Activated naive CD4-positive, alpha-beta T cell treated with anti-CD3 and anti-CD28 coated beads, Interleukin-2, amount 50 U/mL, for 72 hours (primary cell): ENCODE data around the gene FRMD1. TPM values are rescaled to one million over a fixed set of nuclear protein-coding genes. Genes with fewer than 3 reads are reported as not detected.

Source experiments
- ATAC-seq, 2 donors: fragments of 150-1000 bp; cut with Tn5 transposase; 2 replicates each; pipeline ENCODE4 v1.10.0; 2021; ENCODE audit warnings: mild to moderate bottlenecking in 2 of 2, moderate library complexity in 2 of 2
- DNase-seq, 2 donors: peaks; one replicate each; pipeline ENCODE4 v3.0.0; 2021 to 2022; ENCODE audit warnings: low spot score in 2 of 2
- H3K27ac Mint-ChIP-seq, 2 donors: one replicate each; pipeline ENCODE4 v1.8.0; 2022; ENCODE audit warnings: mild to moderate bottlenecking in 2 of 2, mixed read lengths in 2 of 2
- H3K36me3 Mint-ChIP-seq, 2 donors: one replicate each; pipeline ENCODE4 v1.8.0; 2022; ENCODE audit warnings: mixed read lengths in 2 of 2
- H3K9me3 Mint-ChIP-seq, 2 donors: one replicate each; pipeline ENCODE4 v1.8.0; 2022; ENCODE audit warnings: mixed read lengths in 2 of 2
- total RNA-seq, 2 donors: library from RNA; stranded (reverse); gene quantifications; one replicate each; pipeline ENCODE4 v1.2.3, GENCODE V29; 2022

The FRMD1 gene
- total RNA-seq, 2 donors from 2014 or later = not detected

- ATAC-seq (no peak), DNase-seq (no peak)
- Mint-ChIP-seq H3K27ac (no peak overlapping the region), H3K9me3 (peaks cover 6% of the 10 kb centered on the region in 2 donors), H3K36me3 (peaks cover 0 to 7% of the 10 kb centered on the region in 2 donors)
Measured at GRCh38 chr6:168020242-168020641, 58.8 kb downstream of the FRMD1 start.

GRCh38 chr6:168018664-168019063 lies 60.3 kb downstream of the FRMD1 start:
- Mint-ChIP-seq H3K36me3 (peaks cover 0 to 7% of the 10 kb centered on the region in 2 donors), H3K9me3 (peaks cover 6 to 9% of the 10 kb centered on the region in 2 donors), H3K27ac (no peak overlapping the region)
- DNase-seq = no peak
- no peak for ATAC-seq

GRCh38 chr6:168017629-168018028 lies 61.4 kb downstream of the FRMD1 start:
- Mint-ChIP-seq H3K9me3 (peaks cover 6 to 10% of the 10 kb centered on the region in 2 donors), H3K36me3 (peaks cover 0 to 11% of the 10 kb centered on the region in 2 donors), H3K27ac (no peak overlapping the region)
- no peak for DNase-seq
- ATAC-seq = no peak

GRCh38 chr6:168016721-168017525 lies 62.1 kb downstream of the FRMD1 start:
- H3K36me3 Mint-ChIP-seq = peaks cover 5 to 19% of the 10 kb centered on the region in 2 donors
- DNase-seq (no peak), ATAC-seq (no peak)
- H3K9me3 Mint-ChIP-seq = peaks cover 9 to 13% of the 10 kb centered on the region in 2 donors
- no peak overlapping the region for H3K27ac Mint-ChIP-seq

GRCh38 chr6:168016176-168016620 lies 62.8 kb downstream of the FRMD1 start:
- Mint-ChIP-seq H3K27ac (no peak overlapping the region), H3K36me3 (peaks cover 13 to 26% of the 10 kb centered on the region in 2 donors), H3K9me3 (peaks cover 15 to 20% of the 10 kb centered on the region in 2 donors)
- no peak for ATAC-seq
- DNase-seq = no peak

- no peak for ATAC-seq
- DNase-seq = no peak
Measured at GRCh38 chr6:168015482-168016175, 63.4 kb downstream of the FRMD1 start.

GRCh38 chr6:168015009-168015408 lies 64.0 kb downstream of the FRMD1 start:
- H3K9me3 Mint-ChIP-seq = peaks cover 26 to 32% of the 10 kb centered on the region in 2 donors
- peaks cover 20 to 30% of the 10 kb centered on the region in 2 donors for H3K36me3 Mint-ChIP-seq
- H3K27ac Mint-ChIP-seq = no peak overlapping the region
- ATAC-seq (no peak), DNase-seq (no peak)

More at GRCh38 chr6:168015482-168016175, 63.4 kb downstream of the FRMD1 start:
- H3K27ac Mint-ChIP-seq = no peak overlapping the region
- peaks cover 18 to 30% of the 10 kb centered on the region in 2 donors for H3K36me3 Mint-ChIP-seq
- peaks cover 21 to 26% of the 10 kb centered on the region in 2 donors for H3K9me3 Mint-ChIP-seq

- Mint-ChIP-seq H3K27ac (no peak overlapping the region), H3K9me3 (peaks cover 25 to 36% of the 10 kb centered on the region in 2 donors), H3K36me3 (peaks cover 20 to 29% of the 10 kb centered on the region in 2 donors)
- DNase-seq = no peak
- ATAC-seq = no peak
Measured at GRCh38 chr6:168014428-168014827, 64.6 kb downstream of the FRMD1 start.

- peaks cover 20 to 23% of the 10 kb centered on the region in 2 donors for H3K36me3 Mint-ChIP-seq
- peaks cover 19 to 31% of the 10 kb centered on the region in 2 donors for H3K9me3 Mint-ChIP-seq
- no peak overlapping the region for H3K27ac Mint-ChIP-seq
- DNase-seq (no peak), ATAC-seq (no peak)
Measured at GRCh38 chr6:168013250-168013915, 65.6 kb downstream of the FRMD1 start.

GRCh38 chr6:168012431-168013249 lies 66.4 kb downstream of the FRMD1 start:
- ATAC-seq = no peak
- no peak for DNase-seq
- H3K9me3 Mint-ChIP-seq = peaks cover 19 to 31% of the 10 kb centered on the region in 2 donors
- peaks cover 20 to 23% of the 10 kb centered on the region in 2 donors for H3K36me3 Mint-ChIP-seq
- no peak overlapping the region for H3K27ac Mint-ChIP-seq

GRCh38 chr6:168011291-168011690 lies 67.7 kb downstream of the FRMD1 start:
- DNase-seq = no peak
- H3K36me3 Mint-ChIP-seq = peaks cover 20 to 23% of the 10 kb centered on the region in 2 donors
- H3K27ac Mint-ChIP-seq = no peak overlapping the region

GRCh38 chr6:168009331-168009730 lies 69.7 kb downstream of the FRMD1 start:
- Mint-ChIP-seq H3K36me3 (peaks cover 20 to 23% of the 10 kb centered on the region in 2 donors), H3K27ac (no peak overlapping the region), H3K9me3 (peaks cover 19 to 31% of the 10 kb centered on the region in 2 donors)
- DNase-seq (no peak), ATAC-seq (no peak)

More at GRCh38 chr6:168011291-168011690, 67.7 kb downstream of the FRMD1 start:
- H3K9me3 Mint-ChIP-seq = peaks cover 19 to 31% of the 10 kb centered on the region in 2 donors
- no peak for ATAC-seq

GRCh38 chr6:168007592-168008338 lies 71.2 kb downstream of the FRMD1 start:
- Mint-ChIP-seq H3K27ac (no peak overlapping the region), H3K36me3 (peaks cover 20% of the 10 kb centered on the region in 2 donors), H3K9me3 (peaks cover 19 to 27% of the 10 kb centered on the region in 2 donors)
- DNase-seq = no peak
- ATAC-seq = peak in 1 of 2 donors; percentile 49

GRCh38 chr6:168005796-168006195 lies 73.2 kb downstream of the FRMD1 start:
- Mint-ChIP-seq H3K36me3 (peaks cover under 1 to 3% of the 10 kb centered on the region in 2 donors), H3K9me3 (peaks cover 6 to 13% of the 10 kb centered on the region in 2 donors), H3K27ac (no peak overlapping the region)
- no peak for ATAC-seq
- no peak for DNase-seq

- DNase-seq (no peak), ATAC-seq (no peak)
- no peak overlapping the region for H3K27ac Mint-ChIP-seq
- H3K9me3 Mint-ChIP-seq = peaks cover 0 to 4% of the 10 kb centered on the region in 2 donors
- H3K36me3 Mint-ChIP-seq = no peaks in the 10 kb centered on the region
Measured at GRCh38 chr6:168004945-168005344, 74.1 kb downstream of the FRMD1 start.
